H1 (cell line): ENCODE results near the gene DNAJB8. TPM values are rescaled to one million over a fixed set of nuclear protein-coding genes. Genes with fewer than 3 reads are reported as not detected.

Experiments used
- CTCF ChIA-PET: fragments of 300-600 bp; sonication (Branson Sonifier 250); formaldehyde crosslinking; loops from one replicate; lab custom pipeline; 2021; ENCODE audit not compliant: partially characterized antibody; lab: Charles Lee
- POLR2A ChIA-PET: fragments of 300-600 bp; sonication (Branson Sonifier 250); formaldehyde crosslinking; loops from one replicate; lab custom pipeline; 2021; ENCODE audit warnings: inconsistent platforms; ENCODE audit not compliant: partially characterized antibody; lab: Charles Lee
- DNase-seq, 2 experiments: peaks; one replicate each; pipeline versions ENCODE4 v3.0.0 to v3.0.0-alpha.2; 2010 to 2022; ENCODE audit warnings: low spot score in 2 of 2, low read depth in 1 of 2, mixed read lengths in 1 of 2
- FAIRE-seq: peaks from 2 replicates; lab custom pipeline; 2011; peaks lifted over from hg19 to GRCh38; lab: Jason Lieb, UNC
- H2AFZ ChIP-seq: 2 replicates; pipeline ENCODE4 v1.8.1; 2012; ENCODE audit warnings: low read length, inconsistent platforms
- H2AK5ac ChIP-seq: 2 replicates; pipeline ENCODE4 v1.6.1; 2013; ENCODE audit warnings: low read depth, low read length
- H2BK120ac ChIP-seq: replicated peaks from 2 replicates; pipeline ENCODE3; 2013; ENCODE audit warnings: low read depth, low read length, inconsistent platforms
- H2BK12ac ChIP-seq: 2 replicates; pipeline ENCODE4 v1.6.1; 2013; ENCODE audit warnings: low read depth, low read length
- H2BK15ac ChIP-seq: 2 replicates; pipeline ENCODE4 v1.6.1; 2013; ENCODE audit warnings: low read length
- H2BK20ac ChIP-seq: 2 replicates; pipeline ENCODE4 v1.6.1; 2013; ENCODE audit warnings: low read length
- H2BK5ac ChIP-seq: 2 replicates; pipeline ENCODE4 v1.6.1; 2013; ENCODE audit warnings: low read depth, low read length
- H3K14ac ChIP-seq: 2 replicates; pipeline ENCODE4 v1.6.1; 2013; ENCODE audit warnings: inconsistent platforms; ENCODE audit not compliant: insufficient read length
- H3K18ac ChIP-seq: 2 replicates; pipeline ENCODE4 v1.6.1; 2013; ENCODE audit warnings: low read length; ENCODE audit errors: extremely low read depth
- H3K23ac ChIP-seq: 2 replicates; pipeline ENCODE4 v1.6.1; 2013; ENCODE audit warnings: inconsistent platforms; ENCODE audit not compliant: insufficient read length
- H3K23me2 ChIP-seq: 2 replicates; pipeline ENCODE4 v1.6.1; 2013; ENCODE audit warnings: low read depth, low read length
- H3K27ac ChIP-seq: 2 replicates; pipeline ENCODE4 v1.6.1; 2011; ENCODE audit warnings: low read depth, low read length, inconsistent platforms
- H3K27me3 ChIP-seq, 4 experiments: replicated peaks in 1 of 4; 1 replicate in 1 of 4; 2 replicates in 3 of 4; pipeline versions ENCODE4 v1.6.1 to v1.8.1; 2011 to 2013; ENCODE audit warnings: low read length in 3 of 4, mild to moderate bottlenecking in 3 of 4, inconsistent platforms in 2 of 4, mixed read lengths in 2 of 4, moderate library complexity in 1 of 4; ENCODE audit not compliant: control insufficient read depth in 3 of 4, insufficient read depth in 3 of 4; ENCODE audit errors: extremely low read depth in 1 of 4
- H3K36me3 ChIP-seq, 4 experiments: 2 replicates each; pipeline versions ENCODE4 v1.6.1 to v1.8.1; 2011 to 2013; ENCODE audit warnings: mild to moderate bottlenecking in 4 of 4, low read length in 3 of 4, moderate library complexity in 2 of 4, control low read depth in 1 of 4, inconsistent platforms in 1 of 4; ENCODE audit not compliant: insufficient read depth in 4 of 4, control insufficient read depth in 2 of 4
- H3K4ac ChIP-seq: replicated peaks from 2 replicates; pipeline ENCODE3; 2013; ENCODE audit warnings: low read length, low read depth, mixed read lengths, inconsistent platforms; ENCODE audit not compliant: insufficient read length
- H3K4me1 ChIP-seq, 4 experiments: replicated peaks in 1 of 4; 1 replicate in 1 of 4; 2 replicates in 3 of 4; pipeline versions ENCODE4 v1.6.1 to v1.8.1; 2011 to 2013; ENCODE audit warnings: low read length in 3 of 4, inconsistent platforms in 2 of 4, mixed read lengths in 1 of 4; ENCODE audit not compliant: insufficient read depth in 4 of 4, control insufficient read depth in 3 of 4
- H3K4me2 ChIP-seq, 2 experiments: 2 replicates each; pipeline versions ENCODE4 v1.6.1 to v1.8.1; 2011 to 2013; ENCODE audit warnings: low read depth in 2 of 2, low read length in 2 of 2, control low read depth in 1 of 2, inconsistent platforms in 1 of 2, mild to moderate bottlenecking in 1 of 2; ENCODE audit not compliant: insufficient read depth in 1 of 2
- H3K4me3 ChIP-seq, 4 experiments: fragments of 200-600, 300-600 bp in 1 of 4; sonication (generic), shearing (Covaris generic), sonication (Bioruptor Twin) in 1 of 4; 2 replicates each; pipeline versions ENCODE4 v1.5.1 to v1.8.1; 2011 to 2016; ENCODE audit warnings: low read length in 4 of 4, low read depth in 3 of 4, control low read depth in 2 of 4, inconsistent platforms in 2 of 4, mild to moderate bottlenecking in 2 of 4, mixed read lengths in 1 of 4, moderate library complexity in 1 of 4; ENCODE audit not compliant: insufficient read depth in 2 of 4; ENCODE audit errors: extremely low read depth in 1 of 4
- H3K56ac ChIP-seq: replicated peaks from 2 replicates; pipeline ENCODE3; 2013; ENCODE audit warnings: low read depth, mild to moderate bottlenecking, mixed read lengths, low read length, inconsistent platforms; ENCODE audit not compliant: insufficient read length
- H3K79me1 ChIP-seq: 2 replicates; pipeline ENCODE4 v1.6.1; 2013; ENCODE audit warnings: low read depth, low read length, control low read depth
- H3K79me2 ChIP-seq, 2 experiments: 2 replicates each; pipeline versions ENCODE4 v1.6.1 to v1.8.1; 2012 to 2013; ENCODE audit warnings: low read length in 2 of 2, mild to moderate bottlenecking in 2 of 2, inconsistent platforms in 1 of 2; ENCODE audit not compliant: insufficient read depth in 2 of 2, control insufficient read depth in 1 of 2
- H3K9ac ChIP-seq, 4 experiments: replicated peaks in 1 of 4; 1 replicate in 1 of 4; 2 replicates in 3 of 4; pipeline versions ENCODE4 v1.6.1 to v1.8.1; 2011 to 2013; ENCODE audit warnings: low read depth in 3 of 4, low read length in 3 of 4, control low read depth in 2 of 4, mild to moderate bottlenecking in 2 of 4, moderate library complexity in 2 of 4, inconsistent platforms in 1 of 4; ENCODE audit errors: extremely low read depth in 1 of 4
- H3K9me3 ChIP-seq, 2 experiments: 2 replicates each; pipeline versions ENCODE4 v1.6.1 to v1.8.1; 2012 to 2013; ENCODE audit warnings: mild to moderate bottlenecking in 2 of 2, moderate library complexity in 2 of 2, control low read depth in 1 of 2, inconsistent platforms in 1 of 2, low read depth in 1 of 2, low read length in 1 of 2, mixed read lengths in 1 of 2; ENCODE audit not compliant: insufficient read depth in 2 of 2
- H4K20me1 ChIP-seq, 2 experiments: replicated peaks in 1 of 2; 2 replicates each; pipeline versions ENCODE3 to v1.8.1; 2011 to 2013; ENCODE audit warnings: inconsistent platforms in 2 of 2, low read length in 2 of 2, mild to moderate bottlenecking in 1 of 2; ENCODE audit not compliant: insufficient read depth in 2 of 2, control insufficient read depth in 1 of 2
- H4K5ac ChIP-seq: 2 replicates; pipeline ENCODE4 v1.6.1; 2013; ENCODE audit warnings: low read length, low read depth, mixed read lengths, inconsistent platforms; ENCODE audit not compliant: insufficient read length
- H4K8ac ChIP-seq: 2 replicates; pipeline ENCODE4 v1.8.0; 2013; ENCODE audit warnings: mild to moderate bottlenecking, moderate library complexity, low read length, inconsistent platforms; ENCODE audit not compliant: insufficient read depth; ENCODE audit errors: extremely low read depth
- H4K91ac ChIP-seq: replicated peaks from 2 replicates; pipeline ENCODE3; 2013; ENCODE audit warnings: low read length, mixed read lengths, inconsistent platforms; ENCODE audit not compliant: insufficient read length
- CTBP2 ChIP-seq: IDR thresholded peaks from 2 replicates; pipeline ENCODE4 v1.7.0; 2011; ENCODE audit warnings: borderline replicate concordance, mild to moderate bottlenecking, moderate library complexity, mixed read lengths, low read length; ENCODE audit not compliant: insufficient read depth, insufficient read length
- EZH2 ChIP-seq: fragments of 200-600 bp; sonication (generic); IDR thresholded peaks from 2 replicates; pipeline ENCODE4 v1.7.1; 2012; ENCODE audit warnings: low read depth, mild to moderate bottlenecking, moderate library complexity, low read length, inconsistent platforms; ENCODE audit not compliant: severe bottlenecking
- KDM1A ChIP-seq: fragments of 200-600, 300-600 bp; sonication (generic); IDR thresholded peaks from 2 replicates; pipeline ENCODE4 v1.7.1; 2016; ENCODE audit warnings: mild to moderate bottlenecking, low read length, borderline replicate concordance
- SAP30 ChIP-seq: fragments of 300-600 bp; sonication (generic); IDR thresholded peaks from 2 replicates; pipeline ENCODE4 v1.7.1; 2012; ENCODE audit warnings: low read length, moderate library complexity, mild to moderate bottlenecking, inconsistent platforms; ENCODE audit not compliant: insufficient read depth, insufficient replicate concordance
- WGBS, 2 experiments: shearing (Covaris generic) in 1 of 2; methylation state at CpG; one replicate each; pipeline versions ENCODE4 v1.1.6 to v1.1.7; 2013 to 2015; ENCODE audit warnings: low lambda C conversion rate in 2 of 2, mixed read lengths in 2 of 2, inconsistent platforms in 1 of 2, low coverage in 1 of 2, missing lambda C conversion rate in 1 of 2; ENCODE audit not compliant: insufficient replicate concordance in 2 of 2, insufficient coverage in 1 of 2, insufficient read length in 1 of 2; ENCODE audit errors: extremely low coverage in 1 of 2, missing lambda C conversion rate in 1 of 2; 5-methylcytosine and 5-hydroxymethylcytosine counted together
- polyA plus RNA-seq, 7 experiments: library from polyadenylated mRNA; depleted of rRNA in 3 of 7; stranded (reverse) in 5 of 7; unstranded in 2 of 7; fragments of >200 nt in 5 of 7; fragments of 200-250 nt in 2 of 7; gene quantifications; 1 replicate in 5 of 7; 2 replicates in 1 of 7; 4 replicates in 1 of 7; pipeline versions ENCODE4 v1.2.1 to v1.2.3, GENCODE V29; 2011 to 2013; ENCODE audit warnings: missing spikeins in 2 of 7, mixed read lengths in 2 of 7
- total RNA-seq: library from RNA; stranded (reverse); fragmentation: NEBNext Ultra II Directional; extraction: Animal tissue kit (Norgen Biotek cat#: 25700); gene quantifications from 2 replicates; pipeline ENCODE4 v1.2.1, GENCODE V29; 2021
- TF ChIP-seq, protein P1 (sequence below): IDR thresholded peaks from 2 replicates; pipeline ENCODE4 v1.6.1; 2012; ENCODE audit warnings: inconsistent platforms

DNAJB8 gene
- total and polyA plus RNA-seq, 2 of the 8 experiments (the other 6 are each of a cell fraction or from before 2014, with no cell fraction given), result not detected

DNA sequence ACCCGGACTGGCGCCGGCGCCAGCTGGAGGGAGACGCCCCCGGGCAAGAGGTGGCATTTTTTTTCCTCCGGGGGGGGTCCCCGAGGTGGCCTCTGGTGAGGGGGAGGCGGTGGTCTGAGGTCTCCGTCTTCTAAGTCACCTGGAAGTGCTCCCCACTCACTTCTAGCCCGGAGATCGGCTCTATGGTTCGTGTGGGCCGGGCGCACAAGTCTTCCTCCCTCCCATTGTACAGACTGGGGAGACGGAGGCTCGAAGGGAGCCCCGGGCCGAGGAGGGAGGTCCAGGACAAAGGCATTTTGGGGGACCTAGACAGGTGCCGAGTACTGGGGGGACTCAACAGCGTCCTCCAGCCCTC lies 21.9 kb upstream of the DNAJB8 start:
- Histone ChIP-seq H3K23ac (no peak overlapping the region), H4K91ac (no peak overlapping the region), H2AK5ac (no peak overlapping the region), H4K5ac (no peak overlapping the region), H3K4ac (no peak overlapping the region), H3K56ac (no peak overlapping the region), H3K14ac (no peak overlapping the region), H2AFZ (no peak overlapping the region), H2BK20ac (no peak overlapping the region), H4K8ac (no peak overlapping the region), H3K27ac (no peak overlapping the region), H3K9me3 (no peaks in the 10 kb centered on the region), H2BK5ac (no peak overlapping the region), H3K27me3 (peaks cover 94 to 100% (median 99%) of the 10 kb centered on the region in 4 experiments), H3K79me1 (no peaks in the 10 kb centered on the region), H3K18ac (no peak overlapping the region), H3K4me1 (peaks cover 5 to 85% (median 57%) of the 10 kb centered on the region in 4 experiments), H2BK12ac (no peak overlapping the region), H4K20me1 (peaks cover 13 to 23% of the 10 kb centered on the region in 2 experiments), H2BK15ac (no peak overlapping the region), H3K4me2 (peak overlapping the region; percentile 63 to 95), H3K36me3 (peaks cover 0 to 12% (median 0%) of the 10 kb centered on the region in 4 experiments; a peak in 1 of 8 replicates), H3K79me2 (no peaks in the 10 kb centered on the region), H3K4me3 (peak overlapping the region in 3 of 4 experiments; percentile 28 to 63 (median 34); a peak in 4 of 8 replicates), H3K9ac (no peak overlapping the region), H3K23me2 (peaks cover 27% of the 10 kb centered on the region; the same call in 1 of the 2 replicates), H2BK120ac (no peak overlapping the region)
- ChIA-PET POLR2A (interaction anchor here (1.2 kb wide), 1 partner anchor 9 kb away, joined by 6 read pairs; no protein-coding TSS in a partner anchor), CTCF (interaction anchor here (1.5 to 3.7 kb wide), 3 partner anchors 50 to 91 kb away, joined by 5 to 38 read pairs (median 12); no protein-coding TSS in a partner anchor)
- no peak for FAIRE-seq
- TF ChIP-seq, protein P1, sequence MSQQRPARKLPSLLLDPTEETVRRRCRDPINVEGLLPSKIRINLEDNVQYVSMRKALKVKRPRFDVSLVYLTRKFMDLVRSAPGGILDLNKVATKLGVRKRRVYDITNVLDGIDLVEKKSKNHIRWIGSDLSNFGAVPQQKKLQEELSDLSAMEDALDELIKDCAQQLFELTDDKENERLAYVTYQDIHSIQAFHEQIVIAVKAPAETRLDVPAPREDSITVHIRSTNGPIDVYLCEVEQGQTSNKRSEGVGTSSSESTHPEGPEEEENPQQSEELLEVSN, result 0 out of 2 replicates have a peak, but pooled peaks have one; percentile 1
- TF ChIP-seq KDM1A (peak; percentile 60; the same call in 1 of the 2 replicates), SAP30 (no peak), CTBP2 (peak; percentile 68), EZH2 (no peak)
- WGBS, 2 experiments, result 2% methylated on average over 14 of the region's 21 CpGs; no CpG with 5 or more reads in 1 of the 2 experiments
- DNase-seq, result no peak
